ENCODE data around the gene EBLN2.

The EBLN2 gene

GRCh38 chr3:73061416-73061815 lies at the start of gene EBLN2:
Gene EBLN2, plus strand, starts transcription at chr3:73061659. Its CDS starts 423 bp downstream, at chr3:73062082.
- Mint-ChIP-seq H3K27ac (no peak within 1 kb of the TSS), H3K4me3 (no peak within 1 kb of the TSS), H3K9me3 (no peaks in the 10 kb centered on the region), H3K27me3 (no peaks in the 10 kb centered on the region), H3K4me1 (peaks cover 11% of the 10 kb centered on the region)
- ATAC-seq (no peak), DNase-seq (no peak)

- H3K27ac Mint-ChIP-seq, result peak overlapping the region in 1 of 2 donors; percentile 1
- H3K4me3 Mint-ChIP-seq, result no peak overlapping the region
- DNase-seq (no peak), ATAC-seq (no peak)
- H3K27me3 Mint-ChIP-seq, result no peaks in the 10 kb centered on the region
- H3K9me3 Mint-ChIP-seq, result no peaks in the 10 kb centered on the region
- H3K4me1 Mint-ChIP-seq, result peaks cover 63% of the 10 kb centered on the region
Observed at GRCh38 chr3:73018298-73018697, 43.2 kb upstream of the EBLN2 start.

- no peaks in the 10 kb centered on the region for H3K9me3 Mint-ChIP-seq
- H3K4me3 Mint-ChIP-seq, result no peak overlapping the region
- H3K4me1 Mint-ChIP-seq, result peaks cover 63% of the 10 kb centered on the region
- H3K27me3 Mint-ChIP-seq, result no peaks in the 10 kb centered on the region
- DNase-seq, result no peak
- H3K27ac Mint-ChIP-seq, result peak overlapping the region in 1 of 2 donors; percentile 1
- ATAC-seq, result peak; percentile 74
Observed at GRCh38 chr3:73018790-73019441, 42.5 kb upstream of the EBLN2 start.

- Mint-ChIP-seq H3K27ac (no peak overlapping the region), H3K4me1 (peaks cover 68% of the 10 kb centered on the region), H3K4me3 (no peak overlapping the region), H3K27me3 (no peaks in the 10 kb centered on the region), H3K9me3 (no peaks in the 10 kb centered on the region)
- DNase-seq (no peak), ATAC-seq (no peak)
Observed at GRCh38 chr3:73021301-73021835, 40.1 kb upstream of the EBLN2 start.

GRCh38 chr3:73024836-73025235 lies 36.6 kb upstream of the EBLN2 start:
- Mint-ChIP-seq H3K9me3 (no peaks in the 10 kb centered on the region), H3K4me3 (no peak overlapping the region), H3K27ac (no peak overlapping the region), H3K27me3 (no peaks in the 10 kb centered on the region), H3K4me1 (peaks cover 69% of the 10 kb centered on the region)
- no peak for ATAC-seq
- DNase-seq, result no peak

GRCh38 chr3:73026111-73026759 lies 35.2 kb upstream of the EBLN2 start:
- H3K9me3 Mint-ChIP-seq, result no peaks in the 10 kb centered on the region
- no peak overlapping the region for H3K27ac Mint-ChIP-seq
- H3K4me1 Mint-ChIP-seq, result peaks cover 69% of the 10 kb centered on the region
- H3K27me3 Mint-ChIP-seq, result no peaks in the 10 kb centered on the region
- DNase-seq (no peak), ATAC-seq (no peak)
- H3K4me3 Mint-ChIP-seq, result no peak overlapping the region

- DNase-seq, result no peak
- Mint-ChIP-seq H3K4me3 (no peak overlapping the region), H3K27me3 (no peaks in the 10 kb centered on the region), H3K27ac (no peak overlapping the region), H3K9me3 (no peaks in the 10 kb centered on the region), H3K4me1 (peaks cover 70% of the 10 kb centered on the region)
- no peak for ATAC-seq
Observed at GRCh38 chr3:73026760-73027113, 34.7 kb upstream of the EBLN2 start.

- ATAC-seq, result peak; percentile 40
- Mint-ChIP-seq H3K27me3 (no peaks in the 10 kb centered on the region), H3K4me1 (peaks cover 75% of the 10 kb centered on the region), H3K27ac (peak overlapping the region; percentile 71 to 83), H3K4me3 (peak overlapping the region in 1 of 2 donors; percentile 61), H3K9me3 (no peaks in the 10 kb centered on the region)
- no peak for DNase-seq
Observed at GRCh38 chr3:73028803-73029202, 32.7 kb upstream of the EBLN2 start.

GRCh38 chr3:73029321-73029796 lies 32.1 kb upstream of the EBLN2 start:
- Mint-ChIP-seq H3K4me1 (peaks cover 79% of the 10 kb centered on the region), H3K9me3 (no peaks in the 10 kb centered on the region), H3K27ac (peak overlapping the region in 1 of 2 donors; percentile 66), H3K4me3 (peak overlapping the region; percentile 17 to 61), H3K27me3 (no peaks in the 10 kb centered on the region)
- ATAC-seq (peak; percentile 98), DNase-seq (peak in 1 of 2 donors; percentile 17)

- Mint-ChIP-seq H3K4me1 (peaks cover 81% of the 10 kb centered on the region), H3K27me3 (no peaks in the 10 kb centered on the region), H3K9me3 (no peaks in the 10 kb centered on the region), H3K4me3 (peak overlapping the region; percentile 22 to 61), H3K27ac (peak overlapping the region in 1 of 2 donors; percentile 66)
- DNase-seq, result no peak
- ATAC-seq, result peak; percentile 44
Observed at GRCh38 chr3:73030073-73030597, 31.3 kb upstream of the EBLN2 start.

GRCh38 chr3:73031573-73032103 lies 29.8 kb upstream of the EBLN2 start:
- Mint-ChIP-seq H3K9me3 (no peaks in the 10 kb centered on the region), H3K4me3 (no peak overlapping the region), H3K27ac (no peak overlapping the region), H3K27me3 (no peaks in the 10 kb centered on the region), H3K4me1 (peaks cover 81% of the 10 kb centered on the region)
- no peak for DNase-seq
- no peak for ATAC-seq

GRCh38 chr3:73036694-73037591 lies 24.5 kb upstream of the EBLN2 start:
- ATAC-seq (peak; percentile 55), DNase-seq (no peak)
- Mint-ChIP-seq H3K27me3 (no peaks in the 10 kb centered on the region), H3K27ac (peak overlapping the region in 1 of 2 donors; percentile 16), H3K4me3 (peak overlapping the region in 1 of 2 donors; percentile 3), H3K9me3 (no peaks in the 10 kb centered on the region), H3K4me1 (peaks cover 89% of the 10 kb centered on the region)

- Mint-ChIP-seq H3K27ac (no peak overlapping the region), H3K4me3 (peak overlapping the region in 1 of 2 donors; percentile 59), H3K4me1 (peaks cover 76% of the 10 kb centered on the region), H3K9me3 (no peaks in the 10 kb centered on the region), H3K27me3 (no peaks in the 10 kb centered on the region)
- ATAC-seq (no peak), DNase-seq (no peak)
Observed at GRCh38 chr3:73041537-73041936, 19.9 kb upstream of the EBLN2 start.

GRCh38 chr3:73043414-73043813 lies 18.0 kb upstream of the EBLN2 start:
- Mint-ChIP-seq H3K9me3 (no peaks in the 10 kb centered on the region), H3K27me3 (no peaks in the 10 kb centered on the region), H3K4me1 (peaks cover 64% of the 10 kb centered on the region), H3K27ac (no peak overlapping the region), H3K4me3 (no peak overlapping the region)
- no peak for DNase-seq
- no peak for ATAC-seq

GRCh38 chr3:73045391-73045790 lies 16.1 kb upstream of the EBLN2 start:
- Mint-ChIP-seq H3K9me3 (no peaks in the 10 kb centered on the region), H3K27me3 (no peaks in the 10 kb centered on the region), H3K4me3 (no peak overlapping the region), H3K4me1 (peaks cover 53% of the 10 kb centered on the region), H3K27ac (no peak overlapping the region)
- no peak for DNase-seq
- ATAC-seq, result no peak
